Fibroblast of lung (primary cell): ENCODE results near the gene RANBP3.

Experiments
- EZH2 ChIP-seq: IDR thresholded peaks from 2 replicates; pipeline ENCODE4 v1.5.1; 2012; ENCODE audit warnings: low read length, control low read depth, mild to moderate bottlenecking; ENCODE audit errors: missing control alignments
- TF ChIP-seq, protein P1 (sequence below), 2 donors: IDR thresholded peaks in 1 of 2; conservative IDR thresholded peaks in 1 of 2; 1 replicate in 1 of 2; 2 replicates in 1 of 2; pipeline ENCODE4 v1.5.1; 2011 to 2012; ENCODE audit warnings: low read length in 2 of 2, control low read depth in 1 of 2, inconsistent platforms in 1 of 2, low read depth in 1 of 2, mild to moderate bottlenecking in 1 of 2

DNA sequence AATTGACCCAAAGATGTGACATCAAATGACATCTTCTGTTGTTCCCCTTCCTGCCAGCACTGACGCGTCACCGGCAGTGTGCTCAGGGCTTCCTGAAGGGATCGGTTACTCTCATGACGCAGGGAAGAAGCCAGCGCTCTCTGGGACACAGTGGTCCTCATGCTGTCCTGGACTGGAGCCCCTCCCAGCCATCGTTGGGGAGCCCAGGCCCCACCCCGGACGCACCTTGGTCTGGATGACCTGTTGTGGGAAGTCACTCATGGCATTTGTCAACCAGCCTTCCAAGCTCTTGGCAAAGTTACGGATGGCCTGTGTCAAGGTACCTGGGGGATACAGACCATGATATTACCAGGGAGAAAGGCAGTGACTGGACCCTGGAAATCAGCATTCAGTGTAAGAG, 26.0 kb upstream of the RANBP3 start:
- TF ChIP-seq, protein P1, sequence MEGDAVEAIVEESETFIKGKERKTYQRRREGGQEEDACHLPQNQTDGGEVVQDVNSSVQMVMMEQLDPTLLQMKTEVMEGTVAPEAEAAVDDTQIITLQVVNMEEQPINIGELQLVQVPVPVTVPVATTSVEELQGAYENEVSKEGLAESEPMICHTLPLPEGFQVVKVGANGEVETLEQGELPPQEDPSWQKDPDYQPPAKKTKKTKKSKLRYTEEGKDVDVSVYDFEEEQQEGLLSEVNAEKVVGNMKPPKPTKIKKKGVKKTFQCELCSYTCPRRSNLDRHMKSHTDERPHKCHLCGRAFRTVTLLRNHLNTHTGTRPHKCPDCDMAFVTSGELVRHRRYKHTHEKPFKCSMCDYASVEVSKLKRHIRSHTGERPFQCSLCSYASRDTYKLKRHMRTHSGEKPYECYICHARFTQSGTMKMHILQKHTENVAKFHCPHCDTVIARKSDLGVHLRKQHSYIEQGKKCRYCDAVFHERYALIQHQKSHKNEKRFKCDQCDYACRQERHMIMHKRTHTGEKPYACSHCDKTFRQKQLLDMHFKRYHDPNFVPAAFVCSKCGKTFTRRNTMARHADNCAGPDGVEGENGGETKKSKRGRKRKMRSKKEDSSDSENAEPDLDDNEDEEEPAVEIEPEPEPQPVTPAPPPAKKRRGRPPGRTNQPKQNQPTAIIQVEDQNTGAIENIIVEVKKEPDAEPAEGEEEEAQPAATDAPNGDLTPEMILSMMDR (conservative IDR thresholded peaks at IDR 0.05 in 1 of 2, IDR thresholded peaks at IDR 0.05 in 1 of 2; ENCODE audit: low read depth in 1 of 2, low read length in 2 of 2), result no peak
- no peak for TF ChIP-seq EZH2
